ENCODE measurements around the gene CHD1.

Gene CHD1

GRCh38 chr5:98936948-98937715 is 8.3 kb upstream of the CHD1 start:
- no peak for DNase-seq

- no peak for DNase-seq
Observed at GRCh38 chr5:98935206-98935605, 6.4 kb upstream of the CHD1 start.

GRCh38 chr5:98934546-98934945 is 5.7 kb upstream of the CHD1 start:
- DNase-seq: no peak

- no peak for DNase-seq
Observed at GRCh38 chr5:98933445-98934072, 4.8 kb upstream of the CHD1 start.

GRCh38 chr5:98930972-98931762 is 2.4 kb upstream of the CHD1 start:
- no peak for DNase-seq

- no peak for DNase-seq
Observed at GRCh38 chr5:98929710-98930298, 997 bp upstream of the CHD1 start.

- DNase-seq: peak in 48 of 56 donors; percentile 4 to 81 (median 53)
Observed at GRCh38 chr5:98927989-98928872, 576 bp downstream of the CHD1 start.

- DNase-seq: peak in 22 of 56 donors; percentile 1 to 38 (median 14)
Observed at GRCh38 chr5:98927242-98927988, 1.4 kb downstream of the CHD1 start.

- no peak for DNase-seq
Observed at GRCh38 chr5:98923966-98924365, 4.8 kb downstream of the CHD1 start.

GRCh38 chr5:98921947-98922505 is 6.8 kb downstream of the CHD1 start:
- DNase-seq: no peak

GRCh38 chr5:98917433-98917832 is 11.4 kb downstream of the CHD1 start:
- DNase-seq: no peak

- no peak for DNase-seq
Observed at GRCh38 chr5:98916540-98916939, 12.3 kb downstream of the CHD1 start.

- DNase-seq: no peak
Observed at GRCh38 chr5:98913911-98914310, 14.9 kb downstream of the CHD1 start.

GRCh38 chr5:98911280-98912040 is 17.3 kb downstream of the CHD1 start:
- no peak for DNase-seq

GRCh38 chr5:98909363-98909762 is 19.4 kb downstream of the CHD1 start:
- DNase-seq: no peak

- DNase-seq: no peak
Observed at GRCh38 chr5:98907951-98908350, 20.9 kb downstream of the CHD1 start.

- DNase-seq: no peak
Observed at GRCh38 chr5:98906756-98907355, 22.0 kb downstream of the CHD1 start.

Measured in nucleus accumbens (tissue), 56 donors.